A673 (cell line): ENCODE data around the gene TBR1. TPM values are rescaled to one million over a fixed set of nuclear protein-coding genes. Genes with fewer than 3 reads are reported as not detected.

Source experiments
- BruUV-seq: library from RNA; stranded (reverse); fragments of 400-500 nt; replicated peaks from 2 replicates; lab custom pipeline; 2021; lab: Mats Ljungman, UMichigan
- CTCF ChIA-PET: fragments of 300-600 bp; sonication (Branson Sonifier 250); formaldehyde crosslinking; loops from one replicate; lab custom pipeline; 2022; ENCODE audit warnings: antibody characterized with exemption; lab: Charles Lee
- POLR2A ChIA-PET: fragments of 300-600 bp; sonication (Branson Sonifier 250); formaldehyde crosslinking; loops from one replicate; lab custom pipeline; 2022; ENCODE audit warnings: antibody characterized with exemption; ENCODE audit not compliant: low non-redundant PET; lab: Charles Lee
- DNase-seq: peaks from one replicate; pipeline ENCODE4 v3.0.0-alpha.2; 2015; ENCODE audit warnings: low spot score
- H3K27ac ChIP-seq: fragments of 200-600 bp; sonication (generic); 2 replicates; pipeline ENCODE4 v1.5.1; 2016; ENCODE audit warnings: mixed run types, low read depth, mild to moderate bottlenecking, mixed read lengths, antibody characterized with exemption, low read length; ENCODE audit not compliant: poor library complexity, severe bottlenecking
- H3K27me3 ChIP-seq: fragments of 200-600 bp; sonication (generic); replicated peaks from 2 replicates; pipeline ENCODE4 v1.6.1; 2017; ENCODE audit warnings: mixed run types, low read depth, mild to moderate bottlenecking, mixed read lengths, antibody characterized with exemption, low read length; ENCODE audit not compliant: insufficient read depth, poor library complexity
- H3K36me3 ChIP-seq: fragments of 200-600 bp; sonication (generic); 2 replicates; pipeline ENCODE4 v1.6.1; 2016; ENCODE audit warnings: mixed run types, mild to moderate bottlenecking, mixed read lengths, antibody characterized with exemption, low read length; ENCODE audit not compliant: insufficient read depth, poor library complexity, severe bottlenecking
- H3K4me1 ChIP-seq: fragments of 200-600 bp; sonication (generic); 2 replicates; pipeline ENCODE4 v1.6.1; 2017; ENCODE audit warnings: mixed run types, mild to moderate bottlenecking, mixed read lengths, antibody characterized with exemption, low read length; ENCODE audit not compliant: insufficient read depth, poor library complexity, severe bottlenecking
- H3K4me3 ChIP-seq: fragments of 200-600 bp; sonication (generic); 2 replicates; pipeline ENCODE4 v1.5.1; 2016; ENCODE audit warnings: low read depth, mixed run types, mild to moderate bottlenecking, mixed read lengths, low read length; ENCODE audit not compliant: poor library complexity, severe bottlenecking
- H3K9me3 ChIP-seq: fragments of 200-600 bp; sonication (generic); 2 replicates; pipeline ENCODE4 v1.6.1; 2016; ENCODE audit warnings: mixed run types, low read depth, mild to moderate bottlenecking, mixed read lengths, antibody characterized with exemption, low read length; ENCODE audit not compliant: poor library complexity, severe bottlenecking
- EZH2 ChIP-seq: fragments of 200-600 bp; sonication (generic); IDR thresholded peaks from 2 replicates; pipeline ENCODE4 v1.6.1; 2017; ENCODE audit warnings: borderline replicate concordance, low read depth, mild to moderate bottlenecking, mixed read lengths, antibody characterized with exemption, low read length; ENCODE audit not compliant: poor library complexity, severe bottlenecking
- intact Hi-C: fragments of 100-400 bp; cut with micrococcal nuclease; formaldehyde crosslinking; loops from one replicate; pipeline ENCODE4 v1.10.0; 2022; ENCODE audit not compliant: unreplicated experiment
- total RNA-seq: library from RNA; stranded (reverse); gene quantifications from 2 replicates; pipeline ENCODE4 v1.2.3, GENCODE V29; 2021
- TF ChIP-seq, protein P1 (sequence below): fragments of 300-800, 200-600 bp; sonication (generic); conservative IDR thresholded peaks from 2 replicates; pipeline ENCODE4 v1.5.1; 2017; ENCODE audit warnings: low read depth, mild to moderate bottlenecking, antibody characterized with exemption, low read length, moderate library complexity, mixed read lengths

The TBR1 gene
- total RNA-seq, 1 experiment from 2014 or later, result 0.17 TPM

DNA sequence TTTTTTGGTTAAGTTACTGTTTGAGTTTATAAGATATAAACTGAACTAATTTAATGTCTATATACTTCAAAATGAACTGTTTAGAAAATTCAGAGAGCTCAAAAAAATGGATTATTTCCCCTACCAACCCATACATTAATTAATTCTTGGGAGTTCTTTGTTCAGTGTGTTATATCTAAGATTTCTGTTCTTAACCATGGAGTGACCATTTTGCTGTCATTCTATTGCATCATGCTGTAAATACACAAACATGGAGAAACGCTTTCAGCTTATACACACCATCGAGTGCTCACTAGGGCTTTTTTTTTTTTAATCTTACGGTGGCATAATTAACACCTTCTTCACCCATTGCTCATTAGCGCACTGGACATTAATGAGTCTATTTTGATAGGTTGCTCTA lies 33.4 kb upstream of the TBR1 start:
- H3K36me3 ChIP-seq, result peaks cover 18% of the 10 kb centered on the region
- no peaks in the 10 kb centered on the region for H3K27me3 ChIP-seq
- TF ChIP-seq EZH2, result no peak
- TF ChIP-seq, protein P1, sequence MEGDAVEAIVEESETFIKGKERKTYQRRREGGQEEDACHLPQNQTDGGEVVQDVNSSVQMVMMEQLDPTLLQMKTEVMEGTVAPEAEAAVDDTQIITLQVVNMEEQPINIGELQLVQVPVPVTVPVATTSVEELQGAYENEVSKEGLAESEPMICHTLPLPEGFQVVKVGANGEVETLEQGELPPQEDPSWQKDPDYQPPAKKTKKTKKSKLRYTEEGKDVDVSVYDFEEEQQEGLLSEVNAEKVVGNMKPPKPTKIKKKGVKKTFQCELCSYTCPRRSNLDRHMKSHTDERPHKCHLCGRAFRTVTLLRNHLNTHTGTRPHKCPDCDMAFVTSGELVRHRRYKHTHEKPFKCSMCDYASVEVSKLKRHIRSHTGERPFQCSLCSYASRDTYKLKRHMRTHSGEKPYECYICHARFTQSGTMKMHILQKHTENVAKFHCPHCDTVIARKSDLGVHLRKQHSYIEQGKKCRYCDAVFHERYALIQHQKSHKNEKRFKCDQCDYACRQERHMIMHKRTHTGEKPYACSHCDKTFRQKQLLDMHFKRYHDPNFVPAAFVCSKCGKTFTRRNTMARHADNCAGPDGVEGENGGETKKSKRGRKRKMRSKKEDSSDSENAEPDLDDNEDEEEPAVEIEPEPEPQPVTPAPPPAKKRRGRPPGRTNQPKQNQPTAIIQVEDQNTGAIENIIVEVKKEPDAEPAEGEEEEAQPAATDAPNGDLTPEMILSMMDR, result no peak
- no peak for DNase-seq
- peak overlapping the region; percentile 57 for H3K27ac ChIP-seq
- CTCF ChIA-PET, result no interaction called here
- no peak overlapping the region for H3K4me3 ChIP-seq
- H3K9me3 ChIP-seq, result no peaks in the 10 kb centered on the region
- intact Hi-C loops, result no loop called here
- POLR2A ChIA-PET, result interaction anchor here (0.6 kb wide), 1 partner anchor 50 kb away, joined by 3 read pairs; no protein-coding TSS in a partner anchor
- BruUV-seq, result no TSS peak
- H3K4me1 ChIP-seq, result no peaks in the 10 kb centered on the region

DNA sequence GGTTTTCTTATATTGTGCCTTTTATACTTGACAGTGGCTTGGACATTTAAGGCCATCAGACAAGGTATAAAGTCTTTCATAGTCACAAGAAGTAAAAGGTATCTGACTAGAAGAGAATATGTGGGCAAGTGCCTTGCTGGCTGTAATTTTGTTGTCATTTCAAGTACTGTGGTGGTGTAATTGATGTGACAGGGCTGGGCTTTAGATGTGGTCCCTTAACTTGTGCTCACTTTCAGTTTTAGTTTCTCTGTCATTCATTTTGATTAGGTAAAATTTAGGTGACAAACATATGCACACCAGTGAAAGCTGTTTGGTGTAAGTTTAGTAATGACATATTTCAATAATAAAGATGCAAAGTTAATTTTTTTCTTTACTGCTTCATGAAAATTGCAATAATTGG lies 31.2 kb upstream of the TBR1 start:
- H3K36me3 ChIP-seq, result peaks cover 22% of the 10 kb centered on the region
- DNase-seq, result no peak
- TF ChIP-seq, protein P1, result no peak
- TF ChIP-seq EZH2, result no peak
- H3K9me3 ChIP-seq, result no peaks in the 10 kb centered on the region
- H3K4me1 ChIP-seq, result no peaks in the 10 kb centered on the region
- H3K27me3 ChIP-seq, result no peaks in the 10 kb centered on the region
- H3K4me3 ChIP-seq, result no peak overlapping the region
- ChIA-PET POLR2A (no interaction called here), CTCF (no interaction called here)
- intact Hi-C loops, result no loop called here
- no peak overlapping the region for H3K27ac ChIP-seq
- no TSS peak for BruUV-seq

DNA sequence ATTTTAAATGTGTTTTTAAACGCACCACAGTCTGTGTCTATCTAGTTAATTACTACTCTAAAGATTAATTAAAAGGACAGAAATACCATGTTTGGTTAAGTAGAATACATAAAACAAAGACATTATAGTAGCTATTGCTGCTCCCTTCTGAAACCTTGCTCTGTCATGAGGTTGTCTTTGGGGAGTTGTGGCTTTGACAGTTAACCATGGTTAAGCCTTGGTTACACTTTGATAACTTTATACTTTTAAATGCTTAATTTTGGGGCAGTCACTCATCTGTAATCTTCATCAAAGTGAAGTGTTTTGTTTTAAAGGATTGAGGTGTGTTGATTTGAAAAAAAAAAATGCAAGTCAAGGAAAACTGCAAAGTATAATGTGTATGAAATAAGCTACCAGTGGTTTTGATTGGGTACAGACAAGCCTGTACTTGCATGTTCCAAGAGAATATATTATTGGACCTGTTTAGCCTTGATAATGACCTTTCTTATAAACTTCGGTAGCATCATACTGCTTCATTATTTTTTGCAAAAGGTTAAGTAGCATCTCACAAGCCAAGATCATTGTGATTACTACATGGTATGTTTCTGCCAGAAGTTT lies 29.8 kb upstream of the TBR1 start:
- Histone ChIP-seq H3K27ac (no peak overlapping the region), H3K27me3 (no peaks in the 10 kb centered on the region), H3K4me1 (no peaks in the 10 kb centered on the region), H3K4me3 (no peak overlapping the region), H3K9me3 (no peaks in the 10 kb centered on the region), H3K36me3 (peaks cover 35% of the 10 kb centered on the region)
- no peak for TF ChIP-seq EZH2
- POLR2A ChIA-PET, result no interaction called here
- no peak for DNase-seq
- CTCF ChIA-PET, result no interaction called here
- intact Hi-C loops, result no loop called here
- BruUV-seq, result no TSS peak
